CD4-positive, alpha-beta T cell treated with Interferon alpha-2 for 1 hour (primary cell): ENCODE results near the gene RPS3.
"Not testable (repeated sequence)": the region's sequence is repeated elsewhere in the genome, so short reads cannot be mapped to it uniquely, and the experiment has no call there.

ENCODE experiments used
- DNase-seq, 2 donors: peaks; one replicate each; pipeline ENCODE4 v3.0.0-alpha.2; 2020 to 2022

RPS3 gene

DNA sequence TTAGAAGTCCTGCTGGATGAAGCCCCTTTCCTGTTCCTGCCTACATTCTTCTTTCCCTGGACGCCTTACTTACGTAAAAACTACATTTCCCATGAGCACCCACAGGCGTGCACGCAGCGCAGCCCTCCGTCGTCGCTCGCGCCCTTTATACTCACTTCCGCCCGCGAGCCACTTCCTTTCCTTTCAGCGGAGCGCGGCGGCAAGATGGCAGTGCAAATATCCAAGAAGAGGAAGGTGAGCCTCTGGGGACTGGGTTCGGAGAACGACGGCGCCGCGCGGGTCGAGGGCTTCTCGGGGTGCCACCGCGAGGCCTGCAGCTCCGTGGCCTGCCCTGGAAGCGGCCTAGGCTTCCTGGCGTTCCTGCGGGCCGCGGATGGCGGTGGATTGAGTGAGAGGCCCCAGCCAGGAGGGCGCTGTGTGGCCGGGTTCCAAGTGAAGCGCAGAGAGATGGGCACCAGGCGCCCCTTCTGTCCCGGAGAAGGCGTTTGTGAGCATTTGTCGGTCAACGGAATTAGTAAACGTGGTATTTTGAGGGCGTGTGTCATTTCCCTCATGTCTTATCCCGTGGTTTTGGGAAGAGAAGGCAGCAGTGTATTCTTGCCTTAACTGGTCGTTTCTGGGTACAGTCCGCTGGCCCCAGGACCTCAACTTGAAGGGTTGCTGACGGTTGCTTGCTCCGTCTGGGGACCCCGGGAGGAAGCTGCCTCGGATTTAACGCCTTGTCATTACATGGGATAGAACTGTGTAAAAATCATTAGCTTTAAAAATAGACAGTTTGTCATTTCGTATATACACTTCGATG is at the start of gene RPS3:
Gene RPS3, plus strand, starts transcription at position 175 of the 802 bp plus-strand sequence. Its CDS starts 30 bp downstream, at position 205.
- DNase-seq = peak; percentile 88 to 91

GRCh38 chr11:75349521-75350116 is 49.7 kb upstream of the RPS3 start:
- peak in 1 of 2 donors; percentile 20 for DNase-seq

DNA sequence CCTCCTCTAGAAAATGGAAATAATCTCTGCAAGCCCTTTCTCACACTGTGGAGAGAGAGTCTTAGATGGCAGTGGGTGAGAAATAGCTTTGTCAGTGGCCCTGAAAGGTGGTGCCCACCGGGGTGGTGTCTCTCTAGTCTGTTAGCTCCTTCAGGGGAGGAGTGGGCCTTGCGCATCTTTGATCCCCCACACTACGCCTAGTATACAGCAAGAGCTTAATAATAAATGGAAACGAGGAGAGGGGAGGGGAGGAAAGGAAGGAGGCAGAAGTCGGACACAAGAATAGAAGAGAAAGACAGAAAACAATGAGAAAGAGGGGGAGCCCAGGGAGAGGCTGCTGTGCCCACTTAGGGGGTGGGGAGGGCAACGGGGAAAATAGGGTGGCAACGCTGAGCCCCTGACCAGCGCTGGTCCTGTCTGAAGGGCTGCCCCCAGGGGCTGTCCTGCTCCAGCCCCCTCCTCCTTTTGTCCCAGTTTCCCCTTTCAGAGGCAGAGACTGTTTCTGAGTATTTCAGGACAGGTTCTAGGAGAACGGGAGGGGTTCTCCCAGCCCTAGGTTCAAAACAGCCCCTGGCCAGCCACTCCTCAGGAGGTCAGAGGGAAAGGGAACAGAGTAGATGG is 49.1 kb upstream of the RPS3 start:
- DNase-seq = no peak

DNA sequence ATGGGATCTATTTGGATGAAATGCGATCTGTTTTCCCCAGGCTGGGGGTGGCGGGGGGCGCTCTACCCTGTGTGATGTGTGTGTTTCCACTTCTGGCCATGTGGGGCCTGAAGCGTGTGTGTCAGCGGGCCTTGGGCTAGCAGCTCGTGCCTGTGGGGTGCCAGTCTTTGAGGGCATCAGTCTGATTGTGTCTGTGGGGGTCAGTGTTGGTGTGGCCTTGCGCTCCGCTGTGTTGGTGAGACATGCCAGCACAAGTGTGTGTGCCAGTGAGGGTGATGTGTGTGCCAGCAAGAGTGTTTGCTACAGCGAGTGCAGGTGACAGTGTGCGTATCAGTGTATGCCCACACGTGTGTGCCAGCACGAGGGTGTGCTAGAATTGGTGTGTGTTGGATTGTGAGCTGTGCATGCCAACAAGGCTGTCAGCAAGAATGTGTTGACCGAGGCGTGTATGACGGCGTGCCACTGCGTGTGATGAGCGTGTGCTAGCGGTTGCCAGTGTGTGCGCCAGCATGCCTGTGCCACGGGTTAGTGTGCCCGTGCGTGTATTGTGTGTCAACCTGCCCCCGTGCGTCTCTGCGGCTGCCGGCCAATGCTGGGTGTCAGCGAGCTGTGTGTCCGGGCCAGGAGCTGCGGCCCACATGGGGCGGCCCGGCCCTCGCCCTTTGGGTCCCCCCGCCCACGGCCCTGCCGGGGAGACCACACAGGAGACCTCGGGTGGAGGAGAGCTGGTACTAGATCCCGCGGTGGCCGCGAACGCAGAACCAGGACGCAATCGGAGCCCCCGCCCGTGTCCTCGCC is 48.4 kb upstream of the RPS3 start:
- peak; percentile 24 to 45 for DNase-seq

DNA sequence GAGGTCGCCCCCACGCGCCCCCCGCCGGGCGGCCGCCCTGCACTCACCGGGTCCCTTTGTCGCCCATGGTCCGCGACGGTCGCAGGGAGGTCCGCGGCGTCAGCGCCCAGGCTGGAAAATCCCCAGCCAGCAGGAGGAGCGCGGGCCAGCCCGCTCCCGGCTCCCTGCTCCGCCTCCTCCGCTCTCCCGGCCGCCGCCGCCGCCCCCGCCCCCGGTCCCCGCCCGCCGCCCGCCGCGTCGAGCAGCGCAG is 47.9 kb upstream of the RPS3 start, which contains the start of gene ARRB1:
Gene ARRB1, minus strand, starts transcription at position 121 of the 250 bp plus-strand sequence. Its CDS starts 54 bp downstream, at position 67.
- DNase-seq = no peak

DNA sequence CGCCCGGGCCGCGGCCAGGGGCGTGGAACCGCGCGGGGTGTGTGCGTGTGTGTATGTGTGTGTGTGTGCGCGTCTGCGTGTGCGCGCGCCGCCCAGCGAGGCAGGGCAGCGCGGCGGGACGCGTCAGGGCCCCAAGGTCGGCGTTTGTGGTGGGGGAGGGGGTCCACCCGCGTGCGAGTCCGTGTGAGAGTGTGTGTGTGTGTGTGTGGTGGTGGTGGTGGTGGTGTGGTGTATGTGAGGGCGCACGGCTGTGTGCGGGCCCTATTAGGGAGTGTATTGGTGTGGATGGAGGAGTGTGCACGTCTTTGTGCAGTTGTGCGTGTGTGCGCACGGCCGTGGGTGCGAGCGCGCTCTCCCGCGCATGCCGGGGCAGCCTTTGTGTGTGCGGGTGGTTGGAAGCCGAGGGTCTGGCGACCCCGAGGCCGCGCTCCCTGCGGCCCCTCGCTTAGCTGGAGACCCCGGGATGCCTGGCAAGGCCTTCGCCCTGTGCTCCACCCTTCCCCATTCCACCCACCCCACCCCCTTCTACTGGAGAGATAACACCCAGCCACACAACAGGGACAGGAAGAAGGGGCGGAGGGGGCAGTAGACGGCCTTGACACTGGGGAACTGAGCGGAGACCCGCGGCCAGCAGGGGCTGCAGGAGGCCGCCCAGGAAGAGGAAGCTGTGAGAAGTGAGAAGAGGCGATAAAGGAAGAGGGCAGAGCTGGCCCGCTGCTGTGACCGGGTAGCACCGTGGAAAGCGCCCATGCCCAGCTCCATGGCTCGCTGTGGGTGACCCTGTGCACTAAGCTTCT is 47.3 kb upstream of the RPS3 start:
- DNase-seq = peak; percentile 53 to 78

DNA sequence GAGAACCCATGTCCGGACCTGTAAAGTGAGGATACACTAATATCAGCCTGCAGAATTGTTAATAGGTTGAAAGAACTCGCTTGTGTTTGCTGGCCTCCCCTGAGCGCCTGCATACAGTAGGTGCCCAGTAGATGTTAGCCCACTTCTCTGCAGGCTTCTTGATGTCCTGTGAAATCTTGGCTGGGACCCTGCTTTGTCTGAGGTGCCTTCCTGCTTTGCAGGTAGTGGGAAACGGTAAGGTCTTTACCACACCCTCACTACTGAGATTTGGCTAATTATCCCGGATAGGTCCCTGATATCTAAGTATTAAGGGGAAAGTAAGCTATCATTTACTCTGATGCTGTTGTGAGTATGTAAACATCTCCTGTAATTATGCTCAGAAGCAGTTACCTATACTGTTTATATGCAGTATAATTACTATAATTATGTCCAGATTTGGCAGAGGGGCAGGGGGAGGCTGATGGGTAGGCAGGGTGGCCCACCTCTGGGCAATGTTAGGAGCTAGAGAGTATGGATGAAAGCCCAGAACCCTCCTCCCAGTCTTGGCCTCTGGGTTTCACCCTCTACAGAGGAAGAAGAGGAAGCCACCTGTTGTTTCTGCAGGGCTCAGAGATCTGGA is 46.6 kb upstream of the RPS3 start:
- no peak for DNase-seq

DNA sequence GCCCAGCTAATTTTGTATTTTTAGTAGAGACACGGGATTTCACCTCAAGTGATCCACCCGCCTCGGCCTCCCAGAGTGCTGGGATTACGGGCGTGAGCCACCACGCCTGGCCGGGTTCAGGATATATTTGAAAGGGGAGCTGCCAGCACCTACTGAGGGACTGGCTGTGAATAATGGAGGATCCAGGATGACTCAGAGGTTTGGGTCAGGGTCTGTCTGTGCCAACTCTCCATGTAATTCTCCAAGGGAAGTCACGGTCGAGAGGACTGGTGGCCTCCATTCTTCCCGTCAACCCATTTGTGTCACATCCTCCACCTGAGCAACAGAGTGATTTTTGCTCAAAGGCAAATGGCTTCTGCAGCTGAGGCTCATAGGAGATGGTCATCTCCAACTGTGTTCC is 44.3 kb upstream of the RPS3 start:
- no peak for DNase-seq

GRCh38 chr11:75356613-75357012 is 42.7 kb upstream of the RPS3 start:
- no peak for DNase-seq

DNA sequence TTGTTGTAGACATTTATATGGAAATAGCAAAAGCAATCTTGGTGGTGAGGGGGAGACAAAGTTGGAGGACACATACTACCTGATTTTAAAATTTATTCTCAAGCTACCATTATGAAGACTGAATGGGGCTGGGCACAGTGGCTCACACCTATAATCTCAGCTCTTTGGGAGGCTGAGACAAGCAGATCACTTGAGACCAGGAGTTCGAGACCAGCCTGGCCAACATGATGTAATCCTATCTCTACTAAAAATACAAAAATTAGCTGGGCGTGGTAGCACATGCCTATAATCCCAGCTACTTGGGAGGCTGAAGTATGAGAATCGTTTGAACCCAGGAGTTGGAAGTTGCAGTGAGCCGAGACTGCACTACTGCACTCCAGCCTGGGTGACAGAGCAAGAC is 37.0 kb upstream of the RPS3 start:
- DNase-seq = not testable (repeated sequence)

- DNase-seq = no peak
These were observed 33.6 kb upstream of the RPS3 start for GRCh38 chr11:75365711-75366181.

- DNase-seq = not testable (repeated sequence)
These were observed 32.5 kb upstream of the RPS3 start for GRCh38 chr11:75366826-75367225.

- DNase-seq = no peak
These were observed 29.6 kb upstream of the RPS3 start for GRCh38 chr11:75369560-75370255.

DNA sequence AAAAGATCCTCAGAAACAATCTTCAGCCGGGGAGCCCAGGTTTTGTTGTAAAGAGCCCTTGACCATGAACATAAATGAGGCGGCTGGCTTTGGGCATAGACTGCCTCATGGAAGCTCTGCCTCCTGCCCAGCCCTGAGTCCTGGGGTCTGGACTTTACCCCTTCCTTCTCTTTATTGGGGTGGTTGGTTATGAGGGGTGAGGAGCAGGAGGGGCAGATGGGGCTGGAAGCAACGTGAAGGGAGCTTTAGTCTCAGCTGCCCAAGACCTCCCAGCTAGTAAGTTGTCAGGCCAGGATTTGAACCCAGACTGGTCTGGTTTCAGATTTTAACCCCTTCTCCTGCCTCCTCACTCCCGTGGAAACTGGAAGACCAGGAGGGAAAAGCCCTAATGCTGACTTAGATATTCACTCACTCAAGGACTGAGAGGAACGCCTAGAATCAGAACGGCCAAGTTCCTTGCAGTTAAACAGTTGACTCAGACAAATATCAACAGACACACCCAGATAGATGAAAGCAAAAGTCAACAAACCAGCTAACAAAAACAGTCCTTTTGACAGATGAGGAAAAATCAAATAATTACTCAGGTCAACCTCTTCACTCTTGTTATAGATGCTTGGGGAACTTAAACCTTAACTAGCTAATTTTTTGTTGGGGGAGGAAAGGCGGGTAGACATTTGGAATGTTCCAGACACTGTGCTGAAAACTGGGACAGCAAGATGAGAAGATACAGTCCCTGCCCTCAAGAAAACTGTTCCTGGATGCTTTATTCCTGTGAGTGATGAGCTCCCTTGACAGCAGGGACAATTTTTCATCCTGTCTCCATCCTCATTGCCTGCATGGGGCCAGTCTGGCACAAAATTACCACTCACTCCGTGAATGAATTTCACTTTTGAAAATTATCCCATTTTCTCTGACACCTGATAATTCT is 27.1 kb upstream of the RPS3 start:
- DNase-seq = no peak

- DNase-seq = no peak
These were observed 26.1 kb upstream of the RPS3 start for GRCh38 chr11:75373201-75373600.

DNA sequence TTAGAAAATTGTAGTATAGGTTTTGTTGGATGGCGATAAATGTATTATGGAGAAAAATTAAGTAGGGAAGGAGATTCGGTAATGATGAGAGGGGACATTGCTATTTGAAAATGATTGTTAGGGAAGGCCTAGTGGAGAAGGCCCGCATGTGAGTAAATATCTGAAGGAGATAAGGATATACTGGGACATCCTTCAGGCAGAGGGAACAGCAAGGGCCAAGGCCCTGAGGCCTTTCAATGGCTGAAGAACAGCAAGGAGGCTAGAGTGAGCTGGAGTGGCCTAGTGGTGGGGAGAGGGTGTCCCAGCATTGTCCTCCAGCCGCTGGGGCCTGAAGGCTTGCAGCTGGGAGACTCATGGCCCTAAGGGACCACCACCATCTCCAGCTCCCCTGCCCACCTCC is 24.7 kb upstream of the RPS3 start:
- no peak for DNase-seq

DNA sequence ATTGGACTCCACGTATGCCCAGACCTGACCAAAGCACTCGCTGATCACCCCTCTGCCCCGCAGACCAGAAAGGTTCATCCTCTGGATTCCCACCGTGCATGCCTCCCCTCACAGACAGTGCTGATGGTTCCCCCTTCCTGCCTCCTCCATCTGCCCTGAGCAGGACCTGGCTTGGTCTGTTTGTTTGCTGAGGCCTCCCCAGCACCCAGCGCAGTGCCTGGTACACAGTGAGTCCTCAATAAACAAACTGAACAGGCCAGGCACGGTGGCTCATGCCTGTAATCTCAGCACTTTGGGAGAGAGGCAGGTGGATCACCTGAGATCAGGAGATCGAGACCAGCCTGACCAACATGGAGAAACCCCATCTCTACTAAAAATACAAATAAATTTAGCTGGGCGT is 23.7 kb upstream of the RPS3 start:
- DNase-seq = no peak

DNA sequence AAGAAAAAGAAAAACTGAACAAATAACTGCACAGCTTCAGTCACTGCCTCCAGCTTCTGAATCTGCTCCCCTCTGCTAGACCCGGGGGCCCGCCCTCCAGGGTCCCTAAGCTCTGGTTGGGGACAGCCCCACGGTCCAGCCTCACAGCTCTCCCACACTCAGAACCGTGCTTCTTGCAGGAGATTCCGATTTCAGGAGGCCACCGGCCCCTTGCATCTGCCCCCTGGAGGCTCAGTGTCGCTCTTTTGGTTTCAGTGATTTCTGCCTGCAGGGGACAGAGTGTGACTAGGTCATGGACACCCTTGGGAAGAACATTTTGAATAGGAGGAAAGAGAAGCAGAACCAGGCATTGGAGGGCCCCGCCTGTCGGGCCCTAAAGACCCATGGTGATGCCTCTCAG is 23.1 kb upstream of the RPS3 start:
- no peak for DNase-seq

DNA sequence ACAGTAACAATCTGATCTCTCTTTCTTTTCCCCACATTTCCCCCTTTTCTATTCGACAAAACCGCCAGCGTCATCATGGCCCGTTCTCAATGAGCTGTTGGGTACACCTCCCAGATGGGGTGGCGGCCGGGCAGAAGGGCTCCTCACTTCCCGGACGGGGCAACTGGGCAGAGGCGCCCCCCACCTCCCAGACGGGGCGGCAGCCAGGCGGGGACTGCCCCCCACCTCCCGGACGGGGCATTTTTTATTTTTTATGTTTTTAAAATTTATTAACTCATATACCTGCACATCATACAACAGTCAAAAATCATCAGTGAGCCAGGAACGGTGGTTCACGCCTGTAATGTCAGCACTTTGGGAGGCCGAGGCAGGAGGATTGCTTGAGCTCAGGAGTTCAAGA is 20.5 kb upstream of the RPS3 start:
- DNase-seq = not testable (repeated sequence)

DNA sequence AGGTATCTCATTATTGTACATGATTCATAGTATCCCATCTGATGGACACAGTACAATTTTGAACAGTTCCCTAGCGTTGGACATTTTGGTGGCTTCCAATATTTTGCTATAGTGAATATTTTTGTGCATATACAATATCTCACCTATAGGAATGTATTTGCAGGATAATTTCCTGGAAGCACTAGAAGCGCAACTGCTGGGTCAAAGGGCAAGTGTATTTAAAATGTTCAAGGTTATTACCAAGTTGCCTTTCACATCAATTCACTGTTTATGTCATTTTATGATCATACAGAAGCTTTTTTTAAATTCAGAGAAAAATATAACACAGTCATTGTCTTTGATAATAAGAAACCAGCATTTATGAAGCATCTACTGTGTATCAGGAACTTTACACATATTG is 19.1 kb upstream of the RPS3 start:
- no peak for DNase-seq
